Measurements from ENCODE around the gene PRMT1.
"Not testable (repeated sequence)": the region's sequence is repeated elsewhere in the genome, so short reads cannot be mapped to it uniquely, and the experiment has no call there.

Gene PRMT1

DNA sequence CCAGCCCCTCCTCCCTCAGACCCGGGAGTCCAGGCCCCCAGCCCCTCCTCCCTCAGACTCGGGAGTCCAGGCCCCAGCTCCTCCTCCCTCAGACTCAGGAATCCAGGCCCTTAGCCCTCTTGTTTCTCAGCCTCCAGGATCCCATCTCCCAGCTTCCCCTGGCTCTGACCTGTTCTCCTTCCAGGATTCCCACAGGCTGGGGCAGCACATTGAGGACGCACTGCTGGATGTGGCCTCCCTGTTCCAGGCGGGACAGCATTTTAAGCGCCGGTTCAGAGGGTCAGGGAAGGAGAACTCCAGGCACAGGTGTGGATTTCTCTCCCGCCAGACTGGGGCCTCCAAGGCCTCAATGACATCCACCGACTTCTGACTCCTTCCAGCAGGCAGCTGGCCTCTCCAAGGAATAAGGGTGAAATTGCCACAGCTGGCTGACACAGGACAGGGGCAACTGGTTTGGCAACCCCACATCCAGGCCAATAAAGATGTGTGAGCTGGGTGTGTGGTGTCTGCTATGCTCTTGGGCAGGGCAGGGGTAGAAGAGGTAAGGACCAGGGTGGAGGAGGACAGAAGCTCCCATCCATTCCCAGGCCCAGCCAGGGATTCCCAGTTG is 36.3 kb downstream of the PRMT1 start:
- DNase-seq (ENCODE audit: low read depth), result no peak
- TF ChIP-seq, protein P1, sequence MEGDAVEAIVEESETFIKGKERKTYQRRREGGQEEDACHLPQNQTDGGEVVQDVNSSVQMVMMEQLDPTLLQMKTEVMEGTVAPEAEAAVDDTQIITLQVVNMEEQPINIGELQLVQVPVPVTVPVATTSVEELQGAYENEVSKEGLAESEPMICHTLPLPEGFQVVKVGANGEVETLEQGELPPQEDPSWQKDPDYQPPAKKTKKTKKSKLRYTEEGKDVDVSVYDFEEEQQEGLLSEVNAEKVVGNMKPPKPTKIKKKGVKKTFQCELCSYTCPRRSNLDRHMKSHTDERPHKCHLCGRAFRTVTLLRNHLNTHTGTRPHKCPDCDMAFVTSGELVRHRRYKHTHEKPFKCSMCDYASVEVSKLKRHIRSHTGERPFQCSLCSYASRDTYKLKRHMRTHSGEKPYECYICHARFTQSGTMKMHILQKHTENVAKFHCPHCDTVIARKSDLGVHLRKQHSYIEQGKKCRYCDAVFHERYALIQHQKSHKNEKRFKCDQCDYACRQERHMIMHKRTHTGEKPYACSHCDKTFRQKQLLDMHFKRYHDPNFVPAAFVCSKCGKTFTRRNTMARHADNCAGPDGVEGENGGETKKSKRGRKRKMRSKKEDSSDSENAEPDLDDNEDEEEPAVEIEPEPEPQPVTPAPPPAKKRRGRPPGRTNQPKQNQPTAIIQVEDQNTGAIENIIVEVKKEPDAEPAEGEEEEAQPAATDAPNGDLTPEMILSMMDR (IDR thresholded peaks at IDR 0.05; ENCODE audit: low read depth, low read length), result no peak
- TF ChIP-seq, protein P2, sequence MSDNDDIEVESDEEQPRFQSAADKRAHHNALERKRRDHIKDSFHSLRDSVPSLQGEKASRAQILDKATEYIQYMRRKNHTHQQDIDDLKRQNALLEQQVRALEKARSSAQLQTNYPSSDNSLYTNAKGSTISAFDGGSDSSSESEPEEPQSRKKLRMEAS (IDR thresholded peaks at IDR 0.05; ENCODE audit: low read depth, low read length), result no peak
- TF ChIP-seq MYC (IDR thresholded peaks at IDR 0.05; ENCODE audit: low read depth, low read length) (no peak), POLR2A (IDR thresholded peaks at IDR 0.05; ENCODE audit: extremely low read depth, insufficient read length) (no peak)
- no peak overlapping the region for H3K4me3 ChIP-seq (ENCODE audit: low read depth, low read length)

DNA sequence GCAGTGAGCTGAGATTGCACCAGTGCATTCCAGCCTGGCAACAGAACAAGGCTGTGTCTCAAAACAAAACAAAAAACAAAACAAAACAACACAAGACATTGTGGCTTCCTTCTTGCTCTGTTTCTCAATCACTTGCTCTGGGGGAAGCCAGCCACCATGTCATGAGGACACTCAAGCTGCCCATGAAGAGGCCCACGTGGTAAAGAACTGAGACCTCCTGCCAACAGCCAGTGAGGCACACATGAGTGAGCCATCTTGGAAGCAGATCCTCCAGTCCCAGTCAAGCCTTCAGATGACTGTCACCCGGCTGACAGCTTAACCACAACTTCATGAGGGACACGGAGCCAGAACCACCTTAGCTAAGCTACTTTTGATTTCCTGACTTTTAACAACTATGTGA is 39.1 kb downstream of the PRMT1 start:
- TF ChIP-seq, protein P1 (IDR thresholded peaks at IDR 0.05; ENCODE audit: low read depth, low read length), result no peak
- TF ChIP-seq, protein P2 (IDR thresholded peaks at IDR 0.05; ENCODE audit: low read depth, low read length), result 0 out of 2 replicates have a peak, but pooled peaks have one; percentile 42
- no peak overlapping the region for H3K4me3 ChIP-seq (ENCODE audit: low read depth, low read length)
- peak; percentile 52 for DNase-seq (ENCODE audit: low read depth)

DNA sequence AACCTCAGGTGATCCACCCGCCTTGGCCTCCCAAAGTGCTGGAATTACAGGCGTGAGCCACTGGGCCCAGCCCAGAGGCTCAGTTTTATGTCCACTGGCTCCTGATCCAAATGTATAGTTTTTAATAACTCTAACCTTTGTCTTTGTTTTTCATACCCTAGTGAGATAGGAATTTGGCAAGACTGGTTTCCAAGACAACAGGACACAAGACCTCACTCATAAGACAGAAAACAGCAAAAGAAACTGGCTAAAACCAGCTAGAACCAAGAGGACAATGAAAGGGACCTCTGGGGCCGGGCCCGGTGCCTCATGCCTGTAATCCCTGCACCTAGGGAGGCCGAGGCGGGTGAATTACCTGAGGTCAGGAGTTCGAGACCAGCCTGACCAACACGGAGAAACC is 41.4 kb downstream of the PRMT1 start:
- H3K4me3 ChIP-seq (ENCODE audit: low read depth, low read length), result no peak overlapping the region
- no peak for DNase-seq (ENCODE audit: low read depth)
- TF ChIP-seq POLR2A (IDR thresholded peaks at IDR 0.05; ENCODE audit: extremely low read depth, insufficient read length) (no peak), MYC (IDR thresholded peaks at IDR 0.05; ENCODE audit: low read depth, low read length) (no peak)
- TF ChIP-seq, protein P2 (IDR thresholded peaks at IDR 0.05; ENCODE audit: low read depth, low read length), result no peak
- TF ChIP-seq, protein P1 (IDR thresholded peaks at IDR 0.05; ENCODE audit: low read depth, low read length), result no peak

DNA sequence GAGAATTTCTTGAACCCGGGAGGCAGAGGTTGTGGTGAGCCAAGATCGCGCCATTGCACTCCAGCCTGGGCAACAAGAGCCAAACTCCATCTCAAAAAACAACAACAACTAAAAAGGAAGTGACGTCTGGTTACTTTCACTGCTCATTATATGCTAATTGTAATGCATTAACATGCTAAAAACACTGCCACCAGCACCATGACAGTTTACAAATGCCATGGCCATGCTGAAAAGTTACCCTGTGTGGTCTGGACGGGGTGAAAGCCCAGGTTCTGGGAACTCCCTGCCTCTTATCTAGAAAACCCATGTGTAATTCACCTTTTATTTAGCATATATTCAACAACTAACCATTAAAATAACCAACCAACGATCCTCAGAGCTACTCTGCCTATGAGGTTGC is 41.9 kb downstream of the PRMT1 start:
- no peak overlapping the region for H3K4me3 ChIP-seq (ENCODE audit: low read depth, low read length)
- TF ChIP-seq POLR2A (IDR thresholded peaks at IDR 0.05; ENCODE audit: extremely low read depth, insufficient read length) (no peak), MYC (IDR thresholded peaks at IDR 0.05; ENCODE audit: low read depth, low read length) (no peak)
- TF ChIP-seq, protein P2 (IDR thresholded peaks at IDR 0.05; ENCODE audit: low read depth, low read length), result no peak
- no peak for DNase-seq (ENCODE audit: low read depth)

DNA sequence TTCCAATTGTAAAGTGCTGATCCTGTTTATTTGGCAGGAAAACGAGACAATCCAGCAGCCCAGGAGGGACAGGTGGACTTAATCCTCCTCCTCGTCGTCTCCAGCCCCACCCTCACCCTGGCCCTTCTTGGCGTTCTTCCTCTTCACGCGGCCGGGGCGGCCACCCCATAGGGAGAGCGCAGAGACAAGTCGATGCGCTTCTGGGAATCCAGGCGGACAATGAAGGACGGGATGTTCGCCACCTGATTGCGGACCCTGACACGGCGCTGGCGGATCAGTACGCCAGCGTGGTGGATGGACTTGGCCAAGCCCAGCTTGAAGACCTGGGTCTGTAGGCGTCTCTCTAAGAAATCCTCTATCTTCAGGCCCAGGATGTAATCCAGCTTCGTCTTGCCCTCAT is 42.3 kb downstream of the PRMT1 start:
- DNase-seq (ENCODE audit: low read depth); H3K4me3 ChIP-seq (ENCODE audit: low read depth, low read length): not testable (repeated sequence)

DNA sequence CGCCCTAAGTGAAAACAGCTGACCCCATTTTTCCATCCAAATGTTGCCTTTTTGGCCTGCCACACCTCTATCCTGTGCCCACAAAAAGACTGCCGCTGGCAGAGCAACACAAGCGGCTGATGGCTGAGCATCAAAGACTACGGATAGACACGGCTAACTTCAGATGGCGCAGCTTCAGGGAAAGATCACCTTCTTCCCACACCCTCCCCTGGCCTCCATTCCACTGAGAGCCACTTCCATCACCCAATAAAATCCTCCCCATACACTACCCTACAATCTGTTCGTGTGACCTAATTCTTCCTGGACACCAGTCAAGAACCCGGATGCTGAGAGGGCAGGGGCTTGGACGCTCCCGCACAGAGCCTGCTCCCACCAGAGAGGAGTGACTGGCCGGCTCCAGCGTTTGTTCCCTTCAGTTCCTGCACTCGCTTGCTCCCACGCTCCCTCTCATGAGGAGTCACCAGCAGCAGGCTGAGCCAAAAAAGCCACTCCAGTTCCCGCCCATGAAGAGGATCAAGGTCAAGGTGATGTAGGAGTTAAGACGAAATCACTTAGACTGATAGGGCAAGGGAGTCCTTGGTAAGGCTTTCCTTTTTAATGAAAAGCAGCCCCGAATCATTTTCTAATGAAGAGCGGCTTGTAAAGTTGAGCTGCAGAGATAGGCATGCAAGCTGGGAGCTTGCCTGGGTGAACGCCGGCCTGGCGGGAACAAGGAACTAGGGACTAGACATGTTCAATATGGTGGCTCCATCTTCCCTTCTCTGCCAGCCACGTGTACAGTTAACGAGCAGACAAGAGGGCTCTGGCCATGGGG is 50.4 kb downstream of the PRMT1 start:
- TF ChIP-seq POLR2A (IDR thresholded peaks at IDR 0.05; ENCODE audit: extremely low read depth, insufficient read length) (no peak), MYC (IDR thresholded peaks at IDR 0.05; ENCODE audit: low read depth, low read length) (no peak)
- TF ChIP-seq, protein P2 (IDR thresholded peaks at IDR 0.05; ENCODE audit: low read depth, low read length), result no peak
- TF ChIP-seq, protein P1 (IDR thresholded peaks at IDR 0.05; ENCODE audit: low read depth, low read length), result no peak
- no peak for DNase-seq (ENCODE audit: low read depth)
- no peak overlapping the region for H3K4me3 ChIP-seq (ENCODE audit: low read depth, low read length)
